GM10847 (cell line): ENCODE results near the gene CHRNA4.

Experiments used
- POLR2A ChIP-seq: IDR thresholded peaks from 2 replicates; pipeline ENCODE4 v1.6.1; 2011; ENCODE audit not compliant: insufficient read length; ENCODE audit errors: extremely low read depth

Gene CHRNA4

GRCh38 chr20:63342561-63343459 is 18.3 kb downstream of the CHRNA4 start:
- TF ChIP-seq POLR2A, result no peak

- no peak for TF ChIP-seq POLR2A
Observed at GRCh38 chr20:63337786-63338420, 23.2 kb downstream of the CHRNA4 start.

GRCh38 chr20:63336232-63336752 is 24.9 kb downstream of the CHRNA4 start:
- no peak for TF ChIP-seq POLR2A

- TF ChIP-seq POLR2A, result no peak
Observed at GRCh38 chr20:63335711-63336110, 25.4 kb downstream of the CHRNA4 start.

- TF ChIP-seq POLR2A, result no peak
Observed at GRCh38 chr20:63334356-63334755, 26.8 kb downstream of the CHRNA4 start.

- TF ChIP-seq POLR2A, result no peak
Observed at GRCh38 chr20:63333241-63333836, 27.8 kb downstream of the CHRNA4 start.

GRCh38 chr20:63332488-63333240 is 28.5 kb downstream of the CHRNA4 start:
- no peak for TF ChIP-seq POLR2A

GRCh38 chr20:63331741-63332400 is 29.3 kb downstream of the CHRNA4 start:
- TF ChIP-seq POLR2A, result no peak

- no peak for TF ChIP-seq POLR2A
Observed at GRCh38 chr20:63330940-63331339, 30.2 kb downstream of the CHRNA4 start.

GRCh38 chr20:63330084-63330760 is 30.9 kb downstream of the CHRNA4 start:
- no peak for TF ChIP-seq POLR2A

GRCh38 chr20:63329331-63330083 is 31.6 kb downstream of the CHRNA4 start:
- no peak for TF ChIP-seq POLR2A

- no peak for TF ChIP-seq POLR2A
Observed at GRCh38 chr20:63328718-63329275, 32.4 kb downstream of the CHRNA4 start.
